Trophoblast cell (in vitro differentiated cells and primary cell): ENCODE data around the gene KLHL35.
A peak's percentile ranks its signal among the peaks of the same experiment; 100 is the strongest.
"Not testable (repeated sequence)": the region's sequence is repeated elsewhere in the genome, so short reads cannot be mapped to it uniquely, and the experiment has no call there.

ENCODE experiments used
- DNase-seq, 2 donors: peaks; one replicate each; pipeline ENCODE4 v3.0.0-alpha.2; 2016
- H2AFZ ChIP-seq: 2 replicates; pipeline ENCODE4 v1.6.1; 2013; ENCODE audit warnings: low read length, moderate library complexity, mild to moderate bottlenecking; ENCODE audit not compliant: insufficient read depth, poor library complexity
- H2AK5ac ChIP-seq: 2 replicates; pipeline ENCODE4 v1.6.1; 2013; ENCODE audit warnings: mild to moderate bottlenecking, low read length
- H2BK120ac ChIP-seq: 2 replicates; pipeline ENCODE4 v1.6.1; 2013; ENCODE audit warnings: low read length, mild to moderate bottlenecking, moderate library complexity; ENCODE audit not compliant: insufficient read depth, poor library complexity
- H2BK12ac ChIP-seq: 2 replicates; pipeline ENCODE4 v1.6.1; 2013; ENCODE audit warnings: mild to moderate bottlenecking, low read length, moderate library complexity
- H2BK5ac ChIP-seq: 2 replicates; pipeline ENCODE4 v1.6.1; 2013; ENCODE audit warnings: low read length, low read depth, moderate library complexity, mild to moderate bottlenecking; ENCODE audit not compliant: poor library complexity
- H3K14ac ChIP-seq: 2 replicates; pipeline ENCODE4 v1.6.1; 2013; ENCODE audit warnings: mild to moderate bottlenecking, low read length
- H3K18ac ChIP-seq: 2 replicates; pipeline ENCODE4 v1.6.1; 2013; ENCODE audit warnings: mild to moderate bottlenecking, low read length
- H3K23ac ChIP-seq: 2 replicates; pipeline ENCODE4 v1.6.1; 2013; ENCODE audit warnings: low read length
- H3K27ac ChIP-seq: 2 replicates; pipeline ENCODE4 v1.5.1; 2013; ENCODE audit warnings: low read depth, mild to moderate bottlenecking, inconsistent platforms, low read length, moderate library complexity
- H3K27me3 ChIP-seq: 2 replicates; pipeline ENCODE4 v1.6.1; 2013; ENCODE audit warnings: inconsistent platforms, mild to moderate bottlenecking, low read length, moderate library complexity; ENCODE audit not compliant: insufficient read depth
- H3K36me3 ChIP-seq, 2 experiments: 1 replicate in 1 of 2; 2 replicates in 1 of 2; pipeline ENCODE4 v1.6.1; 2013; ENCODE audit warnings: low read length in 2 of 2, mild to moderate bottlenecking in 2 of 2, moderate library complexity in 1 of 2; ENCODE audit not compliant: insufficient read depth in 2 of 2, control insufficient read depth in 1 of 2
- H3K4ac ChIP-seq: 2 replicates; pipeline ENCODE4 v1.6.1; 2013; ENCODE audit warnings: low read depth, mild to moderate bottlenecking, low read length, moderate library complexity
- H3K4me1 ChIP-seq, 2 experiments: 1 replicate in 1 of 2; 2 replicates in 1 of 2; pipeline ENCODE4 v1.6.1; 2013; ENCODE audit warnings: low read length in 2 of 2, mild to moderate bottlenecking in 2 of 2, moderate library complexity in 1 of 2; ENCODE audit not compliant: insufficient read depth in 2 of 2, control insufficient read depth in 1 of 2
- H3K4me2 ChIP-seq: 2 replicates; pipeline ENCODE4 v1.6.1; 2013; ENCODE audit warnings: inconsistent platforms, mild to moderate bottlenecking, low read length, moderate library complexity
- H3K4me3 ChIP-seq: 2 replicates; pipeline ENCODE4 v1.5.1; 2013; ENCODE audit warnings: mild to moderate bottlenecking, low read depth, low read length, inconsistent platforms
- H3K79me1 ChIP-seq: one replicate; pipeline ENCODE4 v1.6.1; 2013; ENCODE audit warnings: low read length
- H3K79me2 ChIP-seq: 2 replicates; pipeline ENCODE4 v1.6.1; 2013; ENCODE audit warnings: low read length, mild to moderate bottlenecking; ENCODE audit not compliant: control insufficient read depth, insufficient read depth, poor library complexity
- H3K9ac ChIP-seq: 2 replicates; pipeline ENCODE4 v1.6.1; 2013; ENCODE audit warnings: mild to moderate bottlenecking, low read length
- H3K9me3 ChIP-seq: 2 replicates; pipeline ENCODE4 v1.6.1; 2013; ENCODE audit warnings: low read depth, mild to moderate bottlenecking, control low read depth, inconsistent platforms, low read length; ENCODE audit not compliant: insufficient read depth
- H4K12ac ChIP-seq: 2 replicates; pipeline ENCODE4 v1.6.1; 2013; ENCODE audit warnings: low read depth, mild to moderate bottlenecking, low read length, moderate library complexity
- H4K8ac ChIP-seq: 2 replicates; pipeline ENCODE4 v1.6.1; 2013; ENCODE audit warnings: low read depth, mild to moderate bottlenecking, low read length, moderate library complexity
- H4K91ac ChIP-seq: one replicate; pipeline ENCODE4 v1.6.1; 2013; ENCODE audit warnings: low read depth, mild to moderate bottlenecking, low read length, moderate library complexity
- WGBS: extraction: QIAGEN DNeasy Blood & Tissue Kit; methylation state at CpG from one replicate; pipeline ENCODE4 v1.1.7; 2013; ENCODE audit warnings: missing lambda C conversion rate; ENCODE audit not compliant: insufficient read length, insufficient coverage; ENCODE audit errors: extremely low coverage; 5-methylcytosine and 5-hydroxymethylcytosine counted together

The KLHL35 gene

DNA sequence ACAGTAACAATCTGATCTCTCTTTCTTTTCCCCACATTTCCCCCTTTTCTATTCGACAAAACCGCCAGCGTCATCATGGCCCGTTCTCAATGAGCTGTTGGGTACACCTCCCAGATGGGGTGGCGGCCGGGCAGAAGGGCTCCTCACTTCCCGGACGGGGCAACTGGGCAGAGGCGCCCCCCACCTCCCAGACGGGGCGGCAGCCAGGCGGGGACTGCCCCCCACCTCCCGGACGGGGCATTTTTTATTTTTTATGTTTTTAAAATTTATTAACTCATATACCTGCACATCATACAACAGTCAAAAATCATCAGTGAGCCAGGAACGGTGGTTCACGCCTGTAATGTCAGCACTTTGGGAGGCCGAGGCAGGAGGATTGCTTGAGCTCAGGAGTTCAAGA is 54.2 kb downstream of the KLHL35 start:
- not testable (repeated sequence) for H4K12ac ChIP-seq, H3K9me3 ChIP-seq, H3K4me3 ChIP-seq, H2AK5ac ChIP-seq, H3K9ac ChIP-seq, H2BK120ac ChIP-seq, H3K14ac ChIP-seq, H3K4ac ChIP-seq, H3K36me3 ChIP-seq, H4K8ac ChIP-seq, H3K4me1 ChIP-seq, H3K27ac ChIP-seq, H3K23ac ChIP-seq, H2BK12ac ChIP-seq, H2BK5ac ChIP-seq, H3K79me2 ChIP-seq, H4K91ac ChIP-seq, H3K27me3 ChIP-seq, H2AFZ ChIP-seq, DNase-seq, H3K18ac ChIP-seq, H3K4me2 ChIP-seq
- WGBS, result no CpG with 5 or more reads among the region's 17 CpGs
- H3K79me1 ChIP-seq, result peaks cover 11% of the 10 kb centered on the region

DNA sequence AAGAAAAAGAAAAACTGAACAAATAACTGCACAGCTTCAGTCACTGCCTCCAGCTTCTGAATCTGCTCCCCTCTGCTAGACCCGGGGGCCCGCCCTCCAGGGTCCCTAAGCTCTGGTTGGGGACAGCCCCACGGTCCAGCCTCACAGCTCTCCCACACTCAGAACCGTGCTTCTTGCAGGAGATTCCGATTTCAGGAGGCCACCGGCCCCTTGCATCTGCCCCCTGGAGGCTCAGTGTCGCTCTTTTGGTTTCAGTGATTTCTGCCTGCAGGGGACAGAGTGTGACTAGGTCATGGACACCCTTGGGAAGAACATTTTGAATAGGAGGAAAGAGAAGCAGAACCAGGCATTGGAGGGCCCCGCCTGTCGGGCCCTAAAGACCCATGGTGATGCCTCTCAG is 56.8 kb downstream of the KLHL35 start:
- no peak overlapping the region for H3K9ac ChIP-seq
- H3K27ac ChIP-seq, result no peak overlapping the region
- H4K91ac ChIP-seq, result no peak overlapping the region
- DNase-seq, result peak in 1 of 2 donors; percentile 14
- no peak overlapping the region for H3K14ac ChIP-seq
- H3K9me3 ChIP-seq, result no peaks in the 10 kb centered on the region
- H3K18ac ChIP-seq, result no peak overlapping the region
- no peak overlapping the region for H3K23ac ChIP-seq
- H2BK12ac ChIP-seq, result no peak overlapping the region
- no peak overlapping the region for H3K4ac ChIP-seq
- H3K79me2 ChIP-seq, result no peaks in the 10 kb centered on the region
- H2BK120ac ChIP-seq, result no peak overlapping the region
- H3K79me1 ChIP-seq, result peaks cover 7% of the 10 kb centered on the region
- no peaks in the 10 kb centered on the region for H3K27me3 ChIP-seq
- H4K8ac ChIP-seq, result no peak overlapping the region
- H3K4me2 ChIP-seq, result no peak overlapping the region
- H3K4me3 ChIP-seq, result no peak overlapping the region
- H2BK5ac ChIP-seq, result no peak overlapping the region
- peaks cover 9 to 10% of the 10 kb centered on the region in 2 experiments for H3K4me1 ChIP-seq
- no peak overlapping the region for H4K12ac ChIP-seq
- H2AK5ac ChIP-seq, result no peak overlapping the region
- H3K36me3 ChIP-seq, result no peaks in the 10 kb centered on the region
- no CpG with 5 or more reads among the region's 9 CpGs for WGBS
- no peak overlapping the region for H2AFZ ChIP-seq

DNA sequence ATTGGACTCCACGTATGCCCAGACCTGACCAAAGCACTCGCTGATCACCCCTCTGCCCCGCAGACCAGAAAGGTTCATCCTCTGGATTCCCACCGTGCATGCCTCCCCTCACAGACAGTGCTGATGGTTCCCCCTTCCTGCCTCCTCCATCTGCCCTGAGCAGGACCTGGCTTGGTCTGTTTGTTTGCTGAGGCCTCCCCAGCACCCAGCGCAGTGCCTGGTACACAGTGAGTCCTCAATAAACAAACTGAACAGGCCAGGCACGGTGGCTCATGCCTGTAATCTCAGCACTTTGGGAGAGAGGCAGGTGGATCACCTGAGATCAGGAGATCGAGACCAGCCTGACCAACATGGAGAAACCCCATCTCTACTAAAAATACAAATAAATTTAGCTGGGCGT is 57.4 kb downstream of the KLHL35 start:
- Histone ChIP-seq H3K4me2 (no peak overlapping the region), H2BK12ac (no peak overlapping the region), H2AK5ac (no peak overlapping the region), H3K9ac (no peak overlapping the region), H3K27me3 (no peaks in the 10 kb centered on the region), H3K4me1 (peaks cover 4 to 6% of the 10 kb centered on the region in 2 experiments), H3K36me3 (no peaks in the 10 kb centered on the region), H3K14ac (no peak overlapping the region), H3K9me3 (no peaks in the 10 kb centered on the region), H3K4me3 (no peak overlapping the region), H3K18ac (no peak overlapping the region), H2BK5ac (no peak overlapping the region), H3K27ac (no peak overlapping the region), H2AFZ (no peak overlapping the region), H4K91ac (no peak overlapping the region), H3K79me1 (peaks cover 2% of the 10 kb centered on the region), H3K79me2 (no peaks in the 10 kb centered on the region), H3K4ac (no peak overlapping the region), H4K8ac (no peak overlapping the region), H2BK120ac (no peak overlapping the region), H3K23ac (no peak overlapping the region), H4K12ac (no peak overlapping the region)
- WGBS, result no CpG with 5 or more reads among the region's 8 CpGs
- DNase-seq, result no peak

DNA sequence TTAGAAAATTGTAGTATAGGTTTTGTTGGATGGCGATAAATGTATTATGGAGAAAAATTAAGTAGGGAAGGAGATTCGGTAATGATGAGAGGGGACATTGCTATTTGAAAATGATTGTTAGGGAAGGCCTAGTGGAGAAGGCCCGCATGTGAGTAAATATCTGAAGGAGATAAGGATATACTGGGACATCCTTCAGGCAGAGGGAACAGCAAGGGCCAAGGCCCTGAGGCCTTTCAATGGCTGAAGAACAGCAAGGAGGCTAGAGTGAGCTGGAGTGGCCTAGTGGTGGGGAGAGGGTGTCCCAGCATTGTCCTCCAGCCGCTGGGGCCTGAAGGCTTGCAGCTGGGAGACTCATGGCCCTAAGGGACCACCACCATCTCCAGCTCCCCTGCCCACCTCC is 58.4 kb downstream of the KLHL35 start:
- Histone ChIP-seq H2BK12ac (no peak overlapping the region), H2BK5ac (no peak overlapping the region), H4K8ac (no peak overlapping the region), H3K4me2 (no peak overlapping the region), H3K9me3 (no peaks in the 10 kb centered on the region), H2BK120ac (no peak overlapping the region), H3K79me1 (peaks cover 2% of the 10 kb centered on the region), H2AK5ac (no peak overlapping the region), H3K18ac (no peak overlapping the region), H3K27ac (no peak overlapping the region), H2AFZ (no peak overlapping the region), H3K79me2 (no peaks in the 10 kb centered on the region), H3K27me3 (no peaks in the 10 kb centered on the region), H3K36me3 (no peaks in the 10 kb centered on the region), H4K91ac (no peak overlapping the region), H3K4ac (no peak overlapping the region), H3K14ac (no peak overlapping the region), H3K4me1 (peaks cover 4 to 5% of the 10 kb centered on the region in 2 experiments), H3K9ac (no peak overlapping the region), H4K12ac (no peak overlapping the region), H3K23ac (no peak overlapping the region), H3K4me3 (no peak overlapping the region)
- DNase-seq, result peak; percentile 72 to 84
- WGBS, result 100% methylated on average over 2 of the region's 4 CpGs
